ENCODE measurements around the gene CBR3. TPM values are rescaled to one million over a fixed set of nuclear protein-coding genes. Genes with fewer than 3 reads are reported as not detected.

Gene CBR3
- total and polyA plus RNA-seq, 2 of the 13 experiments (the other 11 are each of a cell fraction or from before 2014, with no cell fraction given) = not detected

DNA sequence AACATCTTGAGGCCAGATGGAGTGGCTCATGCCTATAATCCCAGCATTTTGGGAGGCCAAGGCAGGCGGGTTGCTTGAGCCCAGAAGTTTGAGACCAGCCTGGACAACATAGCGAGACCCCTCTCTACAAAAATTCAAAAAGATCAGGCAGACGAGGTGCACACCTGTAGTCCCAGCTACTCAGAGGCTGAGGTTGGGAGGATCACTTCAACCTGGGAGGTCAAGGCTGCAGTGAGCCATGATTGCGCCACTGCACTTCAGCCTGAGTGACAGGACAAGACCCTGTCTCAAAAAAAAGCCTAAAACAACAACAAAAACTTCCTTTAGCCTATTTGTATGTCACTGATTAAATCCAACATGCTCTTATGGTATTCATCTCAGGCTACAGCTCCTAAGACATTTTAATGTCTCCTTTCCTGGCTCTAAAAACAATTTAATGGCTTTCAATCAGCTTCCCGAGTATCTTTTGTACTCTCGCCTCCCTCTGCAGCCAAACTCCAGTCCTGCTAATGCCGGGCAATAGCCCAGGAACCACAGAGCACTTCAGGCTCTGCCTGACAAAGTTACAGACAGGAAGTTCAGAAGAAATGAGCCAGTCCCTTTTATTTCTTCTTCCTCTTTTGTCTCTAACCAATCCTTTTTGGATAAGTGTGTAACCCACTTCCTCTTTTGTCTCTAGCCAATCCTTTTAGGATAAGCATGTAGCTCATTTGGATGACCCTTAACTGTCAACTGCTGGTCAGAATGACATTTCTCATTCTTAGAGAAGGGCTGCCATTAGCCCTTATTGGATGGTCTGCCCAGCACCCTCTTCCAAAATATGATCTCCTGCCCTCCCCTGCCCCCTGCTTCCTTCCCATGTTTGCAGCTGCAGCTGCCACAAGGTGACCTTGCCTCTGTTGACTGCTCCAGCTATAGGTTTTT lies 15.2 kb downstream of the CBR3 start (continued):
- TF ChIP-seq, protein P1, sequence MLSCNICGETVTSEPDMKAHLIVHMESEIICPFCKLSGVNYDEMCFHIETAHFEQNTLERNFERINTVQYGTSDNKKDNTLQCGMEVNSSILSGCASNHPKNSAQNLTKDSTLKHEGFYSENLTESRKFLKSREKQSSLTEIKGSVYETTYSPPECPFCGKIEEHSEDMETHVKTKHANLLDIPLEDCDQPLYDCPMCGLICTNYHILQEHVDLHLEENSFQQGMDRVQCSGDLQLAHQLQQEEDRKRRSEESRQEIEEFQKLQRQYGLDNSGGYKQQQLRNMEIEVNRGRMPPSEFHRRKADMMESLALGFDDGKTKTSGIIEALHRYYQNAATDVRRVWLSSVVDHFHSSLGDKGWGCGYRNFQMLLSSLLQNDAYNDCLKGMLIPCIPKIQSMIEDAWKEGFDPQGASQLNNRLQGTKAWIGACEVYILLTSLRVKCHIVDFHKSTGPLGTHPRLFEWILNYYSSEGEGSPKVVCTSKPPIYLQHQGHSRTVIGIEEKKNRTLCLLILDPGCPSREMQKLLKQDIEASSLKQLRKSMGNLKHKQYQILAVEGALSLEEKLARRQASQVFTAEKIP (CRISPR knock-in tag; IDR thresholded peaks at IDR 0.05; ENCODE audit: borderline replicate concordance) = no peak
- TF ChIP-seq, protein P2, sequence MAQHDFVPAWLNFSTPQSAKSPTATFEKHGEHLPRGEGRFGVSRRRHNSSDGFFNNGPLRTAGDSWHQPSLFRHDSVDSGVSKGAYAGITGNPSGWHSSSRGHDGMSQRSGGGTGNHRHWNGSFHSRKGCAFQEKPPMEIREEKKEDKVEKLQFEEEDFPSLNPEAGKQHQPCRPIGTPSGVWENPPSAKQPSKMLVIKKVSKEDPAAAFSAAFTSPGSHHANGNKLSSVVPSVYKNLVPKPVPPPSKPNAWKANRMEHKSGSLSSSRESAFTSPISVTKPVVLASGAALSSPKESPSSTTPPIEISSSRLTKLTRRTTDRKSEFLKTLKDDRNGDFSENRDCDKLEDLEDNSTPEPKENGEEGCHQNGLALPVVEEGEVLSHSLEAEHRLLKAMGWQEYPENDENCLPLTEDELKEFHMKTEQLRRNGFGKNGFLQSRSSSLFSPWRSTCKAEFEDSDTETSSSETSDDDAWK (CRISPR knock-in tag; IDR thresholded peaks at IDR 0.05) = no peak
- TF ChIP-seq NAIF1 (CRISPR knock-in tag; IDR thresholded peaks at IDR 0.05; ENCODE audit: borderline replicate concordance) (no peak), ZNF12 (CRISPR knock-in tag; IDR thresholded peaks at IDR 0.05) (no peak), JUND (CRISPR knock-in tag; IDR thresholded peaks at IDR 0.05) (no peak), ZNF720 (CRISPR knock-in tag; IDR thresholded peaks at IDR 0.05) (no peak), ZNF674 (CRISPR knock-in tag; IDR thresholded peaks at IDR 0.05; ENCODE audit: low read depth) (no peak), NFE2L2 (IDR thresholded peaks at IDR 0.05; ENCODE audit: low read length) (no peak), CEBPG (CRISPR knock-in tag; IDR thresholded peaks at IDR 0.05) (peak; percentile 80), CHD2 (IDR thresholded peaks at IDR 0.05; ENCODE audit: low read depth, low read length) (no peak), GPN1 (CRISPR knock-in tag; IDR thresholded peaks at IDR 0.05; ENCODE audit: borderline replicate concordance) (no peak), HNRNPK (IDR thresholded peaks at IDR 0.05; ENCODE audit: low read depth, low read length, poor library complexity, severe bottlenecking) (no peak), TOPORS (CRISPR knock-in tag; IDR thresholded peaks at IDR 0.05) (no peak), ZSCAN29 (CRISPR knock-in tag; conservative IDR thresholded peaks at IDR 0.05) (no peak), ZNF121 (CRISPR knock-in tag; IDR thresholded peaks at IDR 0.05) (peak; percentile 79; the same call in 1 of the 2 replicates)
- TF ChIP-seq, protein P3, sequence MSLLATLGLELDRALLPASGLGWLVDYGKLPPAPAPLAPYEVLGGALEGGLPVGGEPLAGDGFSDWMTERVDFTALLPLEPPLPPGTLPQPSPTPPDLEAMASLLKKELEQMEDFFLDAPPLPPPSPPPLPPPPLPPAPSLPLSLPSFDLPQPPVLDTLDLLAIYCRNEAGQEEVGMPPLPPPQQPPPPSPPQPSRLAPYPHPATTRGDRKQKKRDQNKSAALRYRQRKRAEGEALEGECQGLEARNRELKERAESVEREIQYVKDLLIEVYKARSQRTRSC (CRISPR knock-in tag; IDR thresholded peaks at IDR 0.05; ENCODE audit: low read depth) = no peak
- TF ChIP-seq, protein P4, sequence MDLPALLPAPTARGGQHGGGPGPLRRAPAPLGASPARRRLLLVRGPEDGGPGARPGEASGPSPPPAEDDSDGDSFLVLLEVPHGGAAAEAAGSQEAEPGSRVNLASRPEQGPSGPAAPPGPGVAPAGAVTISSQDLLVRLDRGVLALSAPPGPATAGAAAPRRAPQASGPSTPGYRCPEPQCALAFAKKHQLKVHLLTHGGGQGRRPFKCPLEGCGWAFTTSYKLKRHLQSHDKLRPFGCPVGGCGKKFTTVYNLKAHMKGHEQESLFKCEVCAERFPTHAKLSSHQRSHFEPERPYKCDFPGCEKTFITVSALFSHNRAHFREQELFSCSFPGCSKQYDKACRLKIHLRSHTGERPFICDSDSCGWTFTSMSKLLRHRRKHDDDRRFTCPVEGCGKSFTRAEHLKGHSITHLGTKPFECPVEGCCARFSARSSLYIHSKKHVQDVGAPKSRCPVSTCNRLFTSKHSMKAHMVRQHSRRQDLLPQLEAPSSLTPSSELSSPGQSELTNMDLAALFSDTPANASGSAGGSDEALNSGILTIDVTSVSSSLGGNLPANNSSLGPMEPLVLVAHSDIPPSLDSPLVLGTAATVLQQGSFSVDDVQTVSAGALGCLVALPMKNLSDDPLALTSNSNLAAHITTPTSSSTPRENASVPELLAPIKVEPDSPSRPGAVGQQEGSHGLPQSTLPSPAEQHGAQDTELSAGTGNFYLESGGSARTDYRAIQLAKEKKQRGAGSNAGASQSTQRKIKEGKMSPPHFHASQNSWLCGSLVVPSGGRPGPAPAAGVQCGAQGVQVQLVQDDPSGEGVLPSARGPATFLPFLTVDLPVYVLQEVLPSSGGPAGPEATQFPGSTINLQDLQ (CRISPR knock-in tag; IDR thresholded peaks at IDR 0.05) = no peak
- TF ChIP-seq, protein P5, sequence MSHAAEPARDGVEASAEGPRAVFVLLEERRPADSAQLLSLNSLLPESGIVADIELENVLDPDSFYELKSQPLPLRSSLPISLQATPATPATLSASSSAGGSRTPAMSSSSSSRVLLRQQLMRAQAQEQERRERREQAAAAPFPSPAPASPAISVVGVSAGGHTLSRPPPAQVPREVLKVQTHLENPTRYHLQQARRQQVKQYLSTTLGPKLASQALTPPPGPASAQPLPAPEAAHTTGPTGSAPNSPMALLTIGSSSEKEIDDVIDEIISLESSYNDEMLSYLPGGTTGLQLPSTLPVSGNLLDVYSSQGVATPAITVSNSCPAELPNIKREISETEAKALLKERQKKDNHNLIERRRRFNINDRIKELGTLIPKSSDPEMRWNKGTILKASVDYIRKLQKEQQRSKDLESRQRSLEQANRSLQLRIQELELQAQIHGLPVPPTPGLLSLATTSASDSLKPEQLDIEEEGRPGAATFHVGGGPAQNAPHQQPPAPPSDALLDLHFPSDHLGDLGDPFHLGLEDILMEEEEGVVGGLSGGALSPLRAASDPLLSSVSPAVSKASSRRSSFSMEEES (CRISPR knock-in tag; IDR thresholded peaks at IDR 0.05) = no peak
- TF ChIP-seq, protein P6, sequence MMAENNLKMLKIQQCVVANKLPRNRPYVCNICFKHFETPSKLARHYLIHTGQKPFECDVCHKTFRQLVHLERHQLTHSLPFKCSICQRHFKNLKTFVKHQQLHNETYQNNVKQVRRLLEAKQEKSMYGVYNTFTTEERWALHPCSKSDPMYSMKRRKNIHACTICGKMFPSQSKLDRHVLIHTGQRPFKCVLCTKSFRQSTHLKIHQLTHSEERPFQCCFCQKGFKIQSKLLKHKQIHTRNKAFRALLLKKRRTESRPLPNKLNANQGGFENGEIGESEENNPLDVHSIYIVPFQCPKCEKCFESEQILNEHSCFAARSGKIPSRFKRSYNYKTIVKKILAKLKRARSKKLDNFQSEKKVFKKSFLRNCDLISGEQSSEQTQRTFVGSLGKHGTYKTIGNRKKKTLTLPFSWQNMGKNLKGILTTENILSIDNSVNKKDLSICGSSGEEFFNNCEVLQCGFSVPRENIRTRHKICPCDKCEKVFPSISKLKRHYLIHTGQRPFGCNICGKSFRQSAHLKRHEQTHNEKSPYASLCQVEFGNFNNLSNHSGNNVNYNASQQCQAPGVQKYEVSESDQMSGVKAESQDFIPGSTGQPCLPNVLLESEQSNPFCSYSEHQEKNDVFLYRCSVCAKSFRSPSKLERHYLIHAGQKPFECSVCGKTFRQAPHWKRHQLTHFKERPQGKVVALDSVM (CRISPR knock-in tag; IDR thresholded peaks at IDR 0.05) = peak; percentile 38; the same call in 1 of the 2 replicates
